ENCODE data around the gene ROR2.

Gene ROR2

DNA sequence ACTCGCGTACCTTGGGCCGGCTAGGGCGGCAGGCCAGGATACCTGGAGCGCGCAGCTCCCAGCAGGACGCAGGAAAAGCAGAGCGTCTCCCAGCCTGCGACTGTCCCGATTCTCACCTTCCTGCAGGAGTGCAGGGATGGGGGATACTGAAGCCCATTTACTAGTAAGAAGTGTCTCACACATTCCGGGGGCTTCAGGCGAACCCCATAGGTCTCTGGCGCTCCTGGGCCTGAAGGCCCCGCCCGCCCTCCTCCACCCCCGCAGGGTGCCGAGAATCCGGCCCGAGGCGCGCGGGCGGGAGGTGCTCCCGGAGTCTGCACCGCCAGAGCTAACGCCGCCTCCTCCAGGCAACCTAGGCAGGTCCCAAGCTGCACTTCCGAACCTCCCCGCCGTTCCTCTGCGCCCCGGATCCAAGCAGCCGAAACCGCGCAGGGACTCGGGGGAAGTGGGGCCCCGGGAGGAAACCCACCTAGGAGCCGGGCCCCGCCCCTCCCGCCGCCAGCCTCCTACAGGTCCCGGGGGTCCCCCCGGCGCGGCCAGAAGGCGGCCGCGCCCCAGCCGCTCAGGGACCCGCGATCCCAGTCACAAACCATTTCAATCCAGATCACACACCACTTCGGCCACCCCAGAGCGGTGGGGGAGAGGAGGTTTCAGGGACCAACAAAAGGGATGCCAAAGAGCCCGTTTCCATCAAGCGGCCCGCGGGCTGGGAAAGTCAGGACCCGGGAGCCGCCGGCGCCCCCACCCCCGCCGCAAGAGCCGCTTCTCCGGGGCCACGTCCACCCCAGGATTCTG is 1.2 kb downstream of the ROR2 start:
- no peak for DNase-seq (ENCODE audit: low read depth in 2 of 2)

- no peak for DNase-seq (ENCODE audit: low read depth in 2 of 2)
These were observed 1.9 kb downstream of the ROR2 start for GRCh38 chr9:91948101-91948596.

GRCh38 chr9:91946653-91947488 is 3.2 kb downstream of the ROR2 start:
- DNase-seq (ENCODE audit: low read depth in 2 of 2) = no peak

GRCh38 chr9:91946196-91946595 is 3.8 kb downstream of the ROR2 start:
- no peak for DNase-seq (ENCODE audit: low read depth in 2 of 2)

- DNase-seq (ENCODE audit: low read depth in 2 of 2) = no peak
These were observed 4.5 kb downstream of the ROR2 start for GRCh38 chr9:91945277-91946085.

DNA sequence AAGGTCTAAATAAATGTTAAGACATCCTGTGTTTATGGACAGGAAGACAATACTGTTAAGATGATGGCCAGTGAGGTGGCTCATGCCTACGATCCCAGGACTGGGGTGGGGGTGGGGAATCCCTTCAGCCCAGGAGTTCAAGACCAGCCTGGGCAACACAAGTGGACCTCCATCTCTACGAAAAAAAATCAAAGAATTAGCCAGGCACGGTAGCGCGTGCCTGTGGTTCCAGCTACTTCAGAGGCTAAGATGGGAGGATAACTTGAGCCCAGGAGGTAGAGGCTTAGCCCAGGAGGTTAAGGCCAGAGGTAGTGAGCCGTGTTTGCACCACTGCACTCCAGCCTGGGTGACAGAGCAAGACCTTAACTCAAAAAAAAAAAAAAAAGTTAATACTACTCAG is 5.3 kb downstream of the ROR2 start:
- no peak for DNase-seq (ENCODE audit: low read depth in 2 of 2)

- DNase-seq (ENCODE audit: low read depth in 2 of 2) = no peak
These were observed 6.3 kb downstream of the ROR2 start for GRCh38 chr9:91943478-91944470.

DNA sequence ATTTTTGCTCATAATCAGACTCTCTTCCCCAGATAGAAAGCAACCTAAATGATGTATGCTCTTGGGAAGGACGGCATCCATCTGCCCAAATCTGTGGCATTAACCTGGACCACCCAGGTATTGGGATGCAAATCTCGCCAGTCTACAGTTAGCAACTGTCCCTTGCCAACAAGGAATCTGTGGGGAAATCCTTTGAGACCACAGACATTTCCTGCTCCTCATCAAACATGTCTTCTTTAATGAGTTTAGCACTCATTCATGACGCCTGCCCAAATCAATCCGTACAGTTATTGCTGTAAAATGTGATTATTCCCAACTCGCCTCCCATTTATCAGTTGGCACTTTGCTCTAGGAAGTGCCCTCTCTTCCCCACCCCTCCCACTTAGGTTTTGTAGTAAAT is 7.8 kb downstream of the ROR2 start:
- DNase-seq (ENCODE audit: low read depth in 2 of 2) = no peak

DNA sequence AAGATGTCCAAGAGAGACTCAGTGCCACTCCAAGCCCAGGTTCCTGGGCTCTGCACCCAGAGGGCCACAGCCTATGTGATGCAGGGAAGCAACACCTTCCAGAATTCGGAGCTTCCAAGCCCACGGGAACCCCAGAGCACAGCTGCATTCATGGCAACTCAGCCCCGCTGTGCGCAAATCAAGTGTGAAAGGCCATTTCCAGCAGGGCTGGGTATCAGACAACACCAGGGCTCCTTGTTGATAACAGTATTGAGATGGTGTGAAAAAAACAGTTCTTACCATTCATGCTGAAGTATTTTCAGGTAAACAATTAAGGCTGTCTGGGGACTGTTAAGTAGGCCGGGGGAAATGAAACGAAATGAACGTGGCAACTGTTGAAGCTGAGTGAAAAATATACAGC is 10.1 kb downstream of the ROR2 start:
- no peak for DNase-seq (ENCODE audit: low read depth in 2 of 2)

DNA sequence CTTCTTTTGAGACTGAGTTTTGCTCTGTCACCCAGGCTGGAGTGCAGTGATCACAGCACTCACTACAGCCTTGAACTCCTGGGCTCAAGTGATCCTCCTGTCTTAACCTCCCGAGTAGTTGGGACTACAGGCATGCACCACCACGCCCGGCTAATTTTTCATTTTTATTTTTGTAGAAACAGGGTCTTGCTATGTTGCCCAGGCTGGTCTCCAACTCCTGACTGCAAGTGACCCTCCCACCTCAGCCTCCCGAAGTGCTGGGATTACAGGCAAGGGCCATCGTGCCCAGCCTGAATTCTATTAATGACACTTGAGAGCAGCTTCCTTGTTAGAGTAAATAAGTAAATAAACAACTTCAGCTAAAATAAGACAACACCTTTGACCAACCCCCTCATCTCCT is 12.3 kb downstream of the ROR2 start:
- no peak for DNase-seq (ENCODE audit: low read depth in 2 of 2)

- DNase-seq (ENCODE audit: low read depth in 2 of 2) = no peak
These were observed 13.0 kb downstream of the ROR2 start for GRCh38 chr9:91937056-91937455.

DNA sequence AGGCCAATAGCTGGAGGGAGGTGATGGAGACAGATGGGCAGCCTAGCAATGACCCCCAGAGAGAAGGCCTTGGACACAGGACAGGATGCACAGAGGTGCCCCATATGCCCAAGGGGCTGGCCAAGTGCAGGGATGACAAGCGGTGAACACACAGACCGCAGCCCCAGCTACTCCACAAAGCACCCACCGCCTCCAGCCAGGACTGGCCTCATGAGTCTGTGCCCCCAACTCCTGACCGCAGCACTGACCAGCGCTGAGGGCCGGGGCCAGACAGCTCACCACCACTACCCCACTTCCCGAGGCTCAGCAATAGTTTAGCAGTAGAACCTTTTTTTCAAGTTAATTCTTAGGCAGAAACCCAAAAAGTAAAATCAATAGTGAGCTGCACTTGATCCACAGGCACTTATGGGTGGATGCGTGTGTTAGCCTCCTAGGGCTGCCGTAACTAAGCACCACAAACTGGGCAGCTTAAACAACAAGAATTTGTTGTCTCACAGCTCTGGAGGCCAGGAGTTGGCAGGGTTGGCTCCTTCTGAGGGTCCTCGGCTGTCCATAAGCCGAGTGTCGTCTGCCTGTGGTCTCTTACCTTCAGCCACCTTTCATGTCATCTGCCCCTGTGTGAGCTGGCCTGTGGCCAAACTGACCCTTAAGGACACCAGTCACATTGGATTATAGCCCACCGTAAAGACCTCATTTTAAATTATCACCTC is 14.1 kb downstream of the ROR2 start:
- DNase-seq (ENCODE audit: low read depth in 2 of 2) = no peak

- DNase-seq (ENCODE audit: low read depth in 2 of 2) = no peak
These were observed 14.8 kb downstream of the ROR2 start for GRCh38 chr9:91935066-91935749.

- no peak for DNase-seq (ENCODE audit: low read depth in 2 of 2)
These were observed 15.4 kb downstream of the ROR2 start for GRCh38 chr9:91934654-91935053.

DNA sequence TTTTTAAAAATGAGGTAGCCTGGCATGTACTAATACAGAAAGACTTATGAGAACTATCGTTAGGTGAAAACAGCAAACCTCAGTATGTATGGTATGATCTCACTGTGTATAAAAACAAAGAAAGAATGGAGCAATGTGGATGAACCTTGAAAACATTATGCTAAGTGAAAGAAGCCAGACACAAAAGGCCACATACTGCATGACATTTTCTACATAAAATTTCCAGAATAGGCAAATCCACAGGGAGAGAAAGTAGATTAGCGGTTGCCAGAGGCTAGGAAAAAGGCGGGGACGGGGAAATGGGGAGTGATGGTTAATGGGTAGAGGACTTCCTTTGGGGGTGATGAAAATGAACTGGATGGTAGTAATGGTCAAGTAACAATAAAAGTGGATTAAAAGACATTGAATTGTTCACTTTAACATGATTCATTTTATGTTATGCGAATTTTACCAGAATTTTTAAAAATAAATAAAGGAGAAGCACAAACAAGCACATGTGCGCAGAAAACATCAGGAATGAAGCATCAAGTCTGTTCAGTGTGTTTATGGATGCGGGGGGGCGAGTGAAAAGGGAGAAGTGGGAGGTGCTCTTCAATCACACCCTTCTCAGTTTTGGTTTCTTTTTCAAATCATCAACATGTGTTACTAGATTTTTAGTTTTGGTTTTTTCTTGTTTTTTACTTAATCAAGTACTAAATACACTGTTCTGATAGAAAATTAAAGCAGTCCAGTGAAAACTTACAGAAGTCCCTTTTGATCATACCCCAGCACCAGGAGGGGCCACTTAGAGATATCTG is 16.3 kb downstream of the ROR2 start:
- no peak for DNase-seq (ENCODE audit: low read depth in 2 of 2)

DNA sequence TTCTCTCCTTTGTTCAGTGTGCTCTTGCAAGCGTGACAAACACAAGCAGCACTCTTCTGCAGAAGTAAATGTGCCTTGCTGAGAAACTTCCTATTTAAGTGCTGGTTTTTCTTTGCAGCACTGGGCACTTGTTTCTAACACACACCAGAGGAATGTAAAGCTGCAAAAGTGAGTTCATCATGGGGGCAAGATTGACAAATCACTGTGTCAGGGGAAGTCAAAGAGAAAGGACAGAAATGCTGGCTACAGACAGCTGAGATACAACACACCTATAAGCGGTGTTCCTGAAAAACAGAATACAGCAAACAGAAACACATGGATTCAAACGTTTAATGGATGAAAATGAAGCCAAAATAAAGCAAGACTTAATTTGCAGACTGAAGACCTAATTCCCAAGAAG is 19.6 kb downstream of the ROR2 start:
- no peak for DNase-seq (ENCODE audit: low read depth in 2 of 2)

DNA sequence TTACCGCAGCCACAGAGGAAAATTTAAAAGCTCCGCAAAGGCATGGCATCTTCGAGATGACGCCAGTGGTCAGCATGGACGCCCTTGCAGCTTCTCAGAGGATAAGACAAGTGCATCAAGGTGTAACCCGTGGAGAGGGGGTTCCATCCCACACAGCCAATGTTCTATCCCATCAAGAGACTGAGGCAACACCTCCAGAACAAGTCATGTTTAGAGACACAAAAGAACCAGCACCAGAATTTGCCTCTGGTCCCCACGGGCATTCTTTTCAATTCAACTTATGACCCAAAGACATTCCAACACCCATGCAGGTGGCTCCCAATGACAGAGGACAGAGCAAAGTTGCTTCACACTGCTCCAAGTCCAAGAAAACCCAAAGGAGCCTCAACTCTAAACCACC is 20.7 kb downstream of the ROR2 start:
- no peak for DNase-seq (ENCODE audit: low read depth in 2 of 2)

GRCh38 chr9:91927922-91928510 is 22.0 kb downstream of the ROR2 start:
- DNase-seq (ENCODE audit: low read depth in 2 of 2) = no peak
